Ovary (tissue), 9 donors: ENCODE measurements around the gene TICAM2. TPM values are rescaled to one million over a fixed set of nuclear protein-coding genes. Genes with fewer than 3 reads are reported as not detected.
A peak's percentile ranks its signal among the peaks of the same experiment; 100 is the strongest.

Experiments used
- DNase-seq, 5 donors: peaks; one replicate each; pipeline ENCODE4 v3.0.0-alpha.2; 2019 to 2020
- H3K27ac ChIP-seq, 2 donors: fragments of 200-600 bp; one replicate each; pipeline versions ENCODE4 v1.5.1 to v1.8.0; 2019 to 2022
- H3K27me3 ChIP-seq: fragments of 200-600 bp; one replicate; pipeline ENCODE4 v1.8.0; 2022
- H3K36me3 ChIP-seq: fragments of 200-600 bp; sonication (generic); one replicate; pipeline ENCODE4 v1.5.1; 2019
- H3K4me1 ChIP-seq: one replicate; pipeline ENCODE4 v1.8.1; 2013; ENCODE audit warnings: mild to moderate bottlenecking, moderate library complexity; ENCODE audit not compliant: insufficient read depth
- H3K4me3 ChIP-seq: fragments of 200-600 bp; sonication (generic); one replicate; pipeline ENCODE4 v1.5.1; 2017
- H3K9me3 ChIP-seq, 2 donors: fragments of 200-600 bp in 1 of 2; sonication (generic) in 1 of 2; one replicate each; pipeline versions ENCODE4 v1.5.1 to v1.8.1; 2013 to 2019; ENCODE audit warnings: mild to moderate bottlenecking in 1 of 2, moderate library complexity in 1 of 2
- CTCF ChIP-seq, 3 donors: fragments of 450-650 bp in 2 of 3; fragments of 200-600 bp in 1 of 3; IDR thresholded peaks; one replicate each; pipeline versions ENCODE4 v1.5.1 to v1.8.0; 2016 to 2022; ENCODE audit warnings: antibody characterized with exemption in 3 of 3, mild to moderate bottlenecking in 1 of 3
- EP300 ChIP-seq: sonication (generic); formaldehyde crosslinking; IDR thresholded peaks from one replicate; pipeline ENCODE4 v1.6.1; 2017; ENCODE audit warnings: antibody characterized with exemption
- POLR2A ChIP-seq: fragments of 450-650 bp; IDR thresholded peaks from one replicate; pipeline ENCODE4 v1.6.1; 2017; ENCODE audit warnings: antibody characterized with exemption, mild to moderate bottlenecking, moderate library complexity
- WGBS, 3 donors: extraction: QIAGEN DNeasy Blood & Tissue Kit in 1 of 3; methylation state at CpG; one replicate each; pipeline versions ENCODE4 v1.1.5 to v1.1.7; 2013 to 2017; 5-methylcytosine and 5-hydroxymethylcytosine counted together
- intact Hi-C, 4 donors: fragments of 100-400 bp; cut with DNase I; formaldehyde crosslinking; loops; one replicate each; pipeline versions ENCODE4 v1.11.0 to v1.15.1; 2022 to 2023
- polyA plus RNA-seq, 2 donors: library from polyadenylated mRNA; stranded (reverse); fragments of 200-250 nt in 1 of 2; fragments of 350-450 nt in 1 of 2; fragmentation: Illumina TruSeq in 1 of 2; extraction: RNeasy Lipid Tissue Mini Kit (QIAGEN cat#74804) in 1 of 2; gene quantifications; one replicate each; pipeline ENCODE4 v1.2.3, GENCODE V29; 2013 to 2014
- total RNA-seq, 7 donors: library from RNA; depleted of rRNA in 2 of 7; stranded (reverse); fragments of >200 nt in 2 of 7; fragmentation: NEBNext Ultra II Directional in 3 of 7; extraction: Animal tissue kit (Norgen Biotek cat#: 25700) in 3 of 7; gene quantifications; one replicate each; pipeline versions ENCODE4 v1.1.0 to v1.2.4, GENCODE V29; 2016 to 2023
- donor health status: DM: no; HTN: no; CAD: no; lungs with moderate emphysema.
- donor health status: DM: no; HTN: no; CAD: no.
- donor health status: Bipolar disorder and iron deficiency.
- donor health status: DM: yes; HTN: yes; CAD: no.
- donor health status: DM: no; HTN: no; CAD: no.
- donor health status: DM: yes; HTN: yes; CAD: no.

The TICAM2 gene
- total and polyA plus RNA-seq, 9 donors, result 1.0 to 6.4 (median 4.0) TPM

- no peak for DNase-seq
- H3K36me3 ChIP-seq, result no peaks in the 10 kb centered on the region
- H3K9me3 ChIP-seq, result no peaks in the 10 kb centered on the region
- no peak overlapping the region for H3K4me3 ChIP-seq
- H3K27ac ChIP-seq, result no peak overlapping the region
- no peaks in the 10 kb centered on the region for H3K4me1 ChIP-seq
- intact Hi-C loops, result no loop called here
- 93 to 98% (median 95%) methylated on average over 5 of the region's 5 CpGs for WGBS, 3 donors
- H3K27me3 ChIP-seq, result no peaks in the 10 kb centered on the region
- no peak for TF ChIP-seq POLR2A
- no peak for TF ChIP-seq CTCF (IDR thresholded peaks at IDR 0.05)
- no peak for TF ChIP-seq EP300
Observed at GRCh38 chr5:115611873-115612272, 9.6 kb upstream of the TICAM2 start.

GRCh38 chr5:115607935-115608334, 5.7 kb upstream of the TICAM2 start:
- no peaks in the 10 kb centered on the region for H3K27me3 ChIP-seq
- H3K36me3 ChIP-seq, result no peaks in the 10 kb centered on the region
- no peak for TF ChIP-seq EP300
- no peak for TF ChIP-seq CTCF (IDR thresholded peaks at IDR 0.05)
- no peak for TF ChIP-seq POLR2A
- no peak overlapping the region for H3K4me3 ChIP-seq
- H3K4me1 ChIP-seq, result no peaks in the 10 kb centered on the region
- intact Hi-C loops, result no loop called here
- no peaks in the 10 kb centered on the region for H3K9me3 ChIP-seq
- no peak overlapping the region for H3K27ac ChIP-seq
- DNase-seq, result no peak
- WGBS, 3 donors, result 85 to 94% (median 90%) methylated on average over 2 of the region's 2 CpGs

GRCh38 chr5:115605436-115605835, 3.2 kb upstream of the TICAM2 start:
- 85 to 87% (median 87%) methylated on average over 3 of the region's 3 CpGs for WGBS, 3 donors
- Histone ChIP-seq H3K27ac (no peak overlapping the region), H3K9me3 (no peaks in the 10 kb centered on the region), H3K27me3 (no peaks in the 10 kb centered on the region), H3K36me3 (no peaks in the 10 kb centered on the region), H3K4me1 (no peaks in the 10 kb centered on the region), H3K4me3 (no peak overlapping the region)
- no peak for DNase-seq
- TF ChIP-seq POLR2A (no peak), CTCF (IDR thresholded peaks at IDR 0.05) (no peak), EP300 (no peak)
- intact Hi-C loops, result no loop called here

- Histone ChIP-seq H3K4me1 (peaks cover 4% of the 10 kb centered on the region), H3K4me3 (peak overlapping the region; percentile 59), H3K27me3 (no peaks in the 10 kb centered on the region), H3K36me3 (no peaks in the 10 kb centered on the region), H3K27ac (peak overlapping the region; percentile 55 to 91), H3K9me3 (no peaks in the 10 kb centered on the region)
- intact Hi-C loops, result no loop called here
- WGBS, 3 donors, result 27 to 34% (median 29%) methylated on average over 11 of the region's 11 CpGs
- TF ChIP-seq CTCF (IDR thresholded peaks at IDR 0.05), result no peak
- no peak for DNase-seq
Observed at GRCh38 chr5:115602591-115603125, 379 bp upstream of the TICAM2 start.
